ENCODE results near the gene ZNF486.
"Not testable (repeated sequence)": the region's sequence is repeated elsewhere in the genome, so short reads cannot be mapped to it uniquely, and the experiment has no call there.

Gene ZNF486

GRCh38 chr19:20186174-20186573 lies 19.2 kb downstream of the ZNF486 start:
- H3K4me3 ChIP-seq (ENCODE audit: low read length): no peak overlapping the region
- no peak for TF ChIP-seq CTCF (conservative IDR thresholded peaks at IDR 0.05; ENCODE audit: low read length)
- peak; percentile 40 for DNase-seq (ENCODE audit: low read depth)

DNA sequence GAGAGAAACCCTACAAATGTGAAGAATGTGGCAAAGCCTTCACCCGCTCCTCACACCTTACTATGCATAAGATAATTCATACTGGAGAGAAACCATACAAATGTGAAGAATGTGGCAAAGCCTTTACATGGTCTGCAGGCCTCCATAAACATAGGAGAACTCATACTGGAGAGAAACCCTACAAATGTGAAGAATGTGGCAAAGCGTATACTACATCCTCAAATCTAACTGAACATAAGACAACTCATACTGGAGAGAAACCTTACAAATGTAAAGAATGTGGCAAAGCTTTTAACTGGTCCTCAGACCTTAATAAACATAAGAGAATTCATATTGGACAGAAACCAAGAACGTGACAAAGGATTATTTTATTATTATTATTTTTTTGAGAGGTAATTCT lies 30.7 kb downstream of the ZNF486 start:
- DNase-seq (ENCODE audit: low read depth): no peak
- no peak overlapping the region for H3K4me3 ChIP-seq (ENCODE audit: low read length)
- TF ChIP-seq CTCF (conservative IDR thresholded peaks at IDR 0.05; ENCODE audit: low read length): no peak

DNA sequence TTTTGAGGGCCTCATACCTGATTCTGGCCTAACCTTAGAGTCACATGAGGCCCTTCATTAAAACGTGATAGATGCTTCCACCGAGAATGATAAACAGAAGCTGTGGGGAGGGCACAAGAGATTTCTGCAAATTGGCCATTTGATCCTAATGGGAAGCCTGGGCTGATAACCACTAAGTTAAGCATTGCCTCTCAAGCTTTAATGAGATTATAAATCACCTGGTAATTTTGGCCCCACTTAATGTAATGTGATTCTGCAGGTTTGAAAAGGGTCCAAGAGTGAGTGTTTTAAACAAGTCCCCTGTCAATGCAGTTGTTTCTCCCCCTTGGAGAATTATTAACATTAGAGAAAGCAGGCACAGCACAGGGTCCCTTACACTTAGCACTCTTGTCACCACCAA lies 42.0 kb downstream of the ZNF486 start:
- no peak for DNase-seq (ENCODE audit: low read depth)
- TF ChIP-seq CTCF (conservative IDR thresholded peaks at IDR 0.05; ENCODE audit: low read length): no peak
- H3K4me3 ChIP-seq (ENCODE audit: low read length): no peak overlapping the region

DNA sequence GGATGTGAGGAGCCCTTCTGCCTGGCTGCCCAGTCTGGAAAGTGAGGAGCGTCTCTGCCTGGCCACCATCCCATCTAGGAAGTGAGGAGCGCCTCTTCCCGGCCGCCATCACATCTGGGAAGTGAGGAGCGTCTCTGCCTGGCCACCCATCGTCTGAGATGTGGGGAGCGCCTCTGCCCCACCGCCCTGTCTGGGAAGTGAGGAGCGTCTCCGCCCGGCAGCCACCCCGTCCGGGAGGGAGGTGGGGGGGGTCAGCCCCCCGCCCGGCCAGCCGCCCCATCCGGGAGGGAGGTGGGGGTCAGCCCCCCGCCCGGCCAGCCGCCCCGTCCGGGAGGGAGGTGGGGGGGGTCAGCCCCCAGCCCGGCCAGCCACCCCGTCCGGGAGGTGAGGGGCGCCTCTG lies 47.4 kb downstream of the ZNF486 start:
- not testable (repeated sequence) for H3K4me3 ChIP-seq (ENCODE audit: low read length); DNase-seq (ENCODE audit: low read depth)

DNA sequence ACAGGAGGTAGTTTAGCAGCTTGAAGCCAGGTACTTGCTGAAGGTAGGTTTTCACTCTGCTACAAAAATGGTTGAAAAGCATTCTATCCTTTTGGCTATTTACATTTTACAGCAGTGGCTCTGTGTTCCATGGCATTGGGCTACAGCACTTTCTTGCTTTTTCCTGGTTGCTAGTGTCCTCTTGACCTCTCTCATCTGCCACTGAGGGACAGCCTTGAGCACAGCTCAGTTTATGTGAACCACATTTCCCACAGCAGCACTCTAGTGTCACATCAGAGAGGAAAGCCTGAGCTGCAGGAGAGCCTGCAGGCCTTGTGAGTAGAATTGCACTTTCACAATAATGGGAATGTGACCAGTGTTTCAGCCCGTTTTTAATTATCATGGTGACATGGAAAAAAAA lies 54.6 kb downstream of the ZNF486 start:
- DNase-seq (ENCODE audit: low read depth): not testable (repeated sequence)

GRCh38 chr19:20233105-20233504 lies 66.1 kb downstream of the ZNF486 start:
- TF ChIP-seq CTCF (conservative IDR thresholded peaks at IDR 0.05; ENCODE audit: low read length): no peak
- no peak for DNase-seq (ENCODE audit: low read depth)
- H3K4me3 ChIP-seq (ENCODE audit: low read length): no peak overlapping the region

More for the DNA sequence above, 54.6 kb downstream of the ZNF486 start:
- not testable (repeated sequence) for H3K4me3 ChIP-seq (ENCODE audit: low read length)

GRCh38 chr19:20235156-20235555 lies 68.1 kb downstream of the ZNF486 start:
- no peak for TF ChIP-seq CTCF (conservative IDR thresholded peaks at IDR 0.05; ENCODE audit: low read length)
- DNase-seq (ENCODE audit: low read depth): no peak
- no peak overlapping the region for H3K4me3 ChIP-seq (ENCODE audit: low read length)

- DNase-seq (ENCODE audit: low read depth): peak; percentile 79
- peak overlapping the region; percentile 84 for H3K4me3 ChIP-seq (ENCODE audit: low read length)
Observed at GRCh38 chr19:20237773-20238623, 71.0 kb downstream of the ZNF486 start.

More at GRCh38 chr19:20237773-20238623, 71.0 kb downstream of the ZNF486 start:
- peak; percentile 24 for TF ChIP-seq CTCF (conservative IDR thresholded peaks at IDR 0.05; ENCODE audit: low read length)

Measured in AG10803 (cell line).